HepG2 (cell line): ENCODE results near the gene HRC. TPM values are rescaled to one million over a fixed set of nuclear protein-coding genes. Genes with fewer than 3 reads are reported as not detected.

Experiments
- CBX1 ChIP-seq: IDR thresholded peaks from one replicate; pipeline ENCODE4 v1.6.1; 2016; ENCODE audit warnings: antibody characterized with exemption, low read depth
- KLF13 ChIP-seq: sonication (generic); formaldehyde crosslinking; IDR thresholded peaks from 2 replicates; pipeline ENCODE4 v1.4.0; 2020; ENCODE audit warnings: mild to moderate bottlenecking, missing genetic modification reagents
- KMT2B ChIP-seq: IDR thresholded peaks from 2 replicates; pipeline ENCODE4 v1.6.1; 2016; ENCODE audit warnings: missing genetic modification reagents, missing compliant biosample characterization
- NRL ChIP-seq: sonication (generic); formaldehyde crosslinking; IDR thresholded peaks from 2 replicates; pipeline ENCODE4 v1.5.0; 2020; ENCODE audit warnings: missing genetic modification reagents, mild to moderate bottlenecking, moderate library complexity, borderline replicate concordance
- ZBTB20 ChIP-seq: sonication (generic); formaldehyde crosslinking; IDR thresholded peaks from 2 replicates; pipeline ENCODE4 v1.8.1; 2023; ENCODE audit warnings: missing genetic modification reagents, low read depth, mild to moderate bottlenecking, borderline replicate concordance
- ZNF138 ChIP-seq: sonication (generic); formaldehyde crosslinking; IDR thresholded peaks from 2 replicates; pipeline ENCODE4 v1.5.0; 2020; ENCODE audit warnings: mild to moderate bottlenecking, low read depth, missing genetic modification reagents
- ZNF264 ChIP-seq: sonication (generic); formaldehyde crosslinking; IDR thresholded peaks from 2 replicates; pipeline ENCODE4 v1.4.0; 2020; ENCODE audit warnings: missing genetic modification reagents
- ZNF34 ChIP-seq: sonication (generic); formaldehyde crosslinking; IDR thresholded peaks from 2 replicates; pipeline ENCODE4 v1.4.0; 2020; ENCODE audit warnings: mild to moderate bottlenecking, missing genetic modification reagents, borderline replicate concordance
- ZNF564 ChIP-seq: sonication (generic); formaldehyde crosslinking; IDR thresholded peaks from 2 replicates; pipeline ENCODE4 v1.8.1; 2023; ENCODE audit warnings: mild to moderate bottlenecking, missing genetic modification reagents
- ZNF746 ChIP-seq: sonication (generic); formaldehyde crosslinking; IDR thresholded peaks from 2 replicates; pipeline ENCODE4 v1.8.0; 2022; ENCODE audit warnings: mild to moderate bottlenecking, missing genetic modification reagents
- ZNF782 ChIP-seq: sonication (generic); formaldehyde crosslinking; IDR thresholded peaks from 2 replicates; pipeline ENCODE4 v1.4.0; 2020; ENCODE audit warnings: missing genetic modification reagents, mild to moderate bottlenecking, borderline replicate concordance
- polyA plus RNA-seq, 8 experiments: library from polyadenylated mRNA; depleted of rRNA in 3 of 8; stranded (reverse) in 7 of 8; unstranded in 1 of 8; fragments of >200 nt; fragmentation: Illumina TruSeq in 4 of 8; extraction: Trizol in 4 of 8; gene quantifications; 2 replicates each; pipeline versions ENCODE4 v1.2.1 to v1.2.3, GENCODE V29; 2011 to 2016; ENCODE audit warnings: low read depth in 4 of 8, missing spikeins in 1 of 8, mixed read lengths in 1 of 8; ENCODE audit not compliant: insufficient read depth in 1 of 8
- total RNA-seq, 5 experiments: library from RNA; depleted of rRNA; stranded (reverse); fragments of >200 nt; fragmentation: Illumina TruSeq; extraction: Trizol; gene quantifications; 2 replicates each; pipeline ENCODE4 v1.2.3, GENCODE V29; 2016; ENCODE audit warnings: low read depth in 1 of 5
- TF ChIP-seq, protein P1 (sequence below): sonication (generic); formaldehyde crosslinking; IDR thresholded peaks from 2 replicates; pipeline ENCODE4 v1.8.0; 2022; ENCODE audit warnings: mild to moderate bottlenecking, missing genetic modification reagents; ENCODE audit not compliant: insufficient replicate concordance
- TF ChIP-seq, protein P2 (sequence below): sonication (generic); formaldehyde crosslinking; IDR thresholded peaks from 2 replicates; pipeline ENCODE4 v1.4.0; 2020; ENCODE audit warnings: missing genetic modification reagents
- TF ChIP-seq, protein P3 (sequence below): IDR thresholded peaks from 2 replicates; pipeline ENCODE4 v1.6.1; 2016; ENCODE audit warnings: mild to moderate bottlenecking, missing biosample characterization, missing genetic modification reagents
- TF ChIP-seq, protein P4 (sequence below): sonication (generic); formaldehyde crosslinking; conservative IDR thresholded peaks from 2 replicates; pipeline ENCODE4 v1.8.0; 2022; ENCODE audit warnings: missing genetic modification reagents
- TF ChIP-seq, protein P5 (sequence below): sonication (generic); formaldehyde crosslinking; IDR thresholded peaks from 2 replicates; pipeline ENCODE4 v1.5.0; 2020; ENCODE audit warnings: missing genetic modification reagents, mild to moderate bottlenecking, borderline replicate concordance
- TF ChIP-seq, protein P6 (sequence below): IDR thresholded peaks from 2 replicates; pipeline ENCODE4 v1.6.1; 2016; ENCODE audit warnings: low read depth, control low read depth
- TF ChIP-seq, protein P7 (sequence below): sonication (generic); formaldehyde crosslinking; IDR thresholded peaks from 2 replicates; pipeline ENCODE4 v1.5.1; 2020; ENCODE audit warnings: missing genetic modification reagents, mild to moderate bottlenecking, borderline replicate concordance

The HRC gene
- total and polyA plus RNA-seq, 2 of the 13 experiments (the other 11 are each of a cell fraction or from before 2014, with no cell fraction given): 3.6 to 15.4 TPM

DNA sequence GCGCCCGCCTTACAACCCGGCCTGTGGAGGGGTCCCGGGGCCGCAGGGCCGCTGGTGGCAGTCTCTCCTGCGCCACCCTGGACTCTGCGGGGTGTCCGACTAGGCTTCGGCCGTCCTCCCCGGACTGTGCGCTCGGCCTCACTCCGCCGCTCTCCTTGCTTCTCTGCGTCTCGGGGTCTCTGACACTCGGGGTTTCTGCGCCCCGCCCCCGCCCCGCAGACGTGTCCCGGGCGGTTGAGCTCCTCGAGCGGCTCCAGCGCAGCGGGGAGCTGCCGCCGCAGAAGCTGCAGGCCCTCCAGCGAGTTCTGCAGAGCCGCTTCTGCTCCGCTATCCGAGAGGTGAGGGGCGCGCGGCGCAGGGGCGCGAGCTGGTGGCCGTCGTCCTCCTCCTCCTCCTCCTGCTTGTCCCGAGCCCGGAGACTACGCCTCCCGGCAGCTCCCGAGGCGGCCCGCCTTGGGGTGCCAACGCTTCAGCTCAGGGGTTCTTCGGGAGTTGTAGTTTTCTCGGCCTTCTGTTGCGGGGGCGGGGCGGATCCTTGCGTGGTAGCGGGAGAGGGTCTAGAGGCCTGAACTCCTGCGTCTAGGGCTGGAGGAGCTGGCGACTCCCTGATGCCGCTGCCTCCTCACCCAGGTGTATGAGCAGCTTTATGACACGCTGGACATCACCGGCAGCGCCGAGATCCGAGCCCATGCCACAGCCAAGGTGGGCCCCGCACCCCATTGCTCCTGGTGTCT is 40.4 kb downstream of the HRC start (continued):
- TF ChIP-seq, protein P1, sequence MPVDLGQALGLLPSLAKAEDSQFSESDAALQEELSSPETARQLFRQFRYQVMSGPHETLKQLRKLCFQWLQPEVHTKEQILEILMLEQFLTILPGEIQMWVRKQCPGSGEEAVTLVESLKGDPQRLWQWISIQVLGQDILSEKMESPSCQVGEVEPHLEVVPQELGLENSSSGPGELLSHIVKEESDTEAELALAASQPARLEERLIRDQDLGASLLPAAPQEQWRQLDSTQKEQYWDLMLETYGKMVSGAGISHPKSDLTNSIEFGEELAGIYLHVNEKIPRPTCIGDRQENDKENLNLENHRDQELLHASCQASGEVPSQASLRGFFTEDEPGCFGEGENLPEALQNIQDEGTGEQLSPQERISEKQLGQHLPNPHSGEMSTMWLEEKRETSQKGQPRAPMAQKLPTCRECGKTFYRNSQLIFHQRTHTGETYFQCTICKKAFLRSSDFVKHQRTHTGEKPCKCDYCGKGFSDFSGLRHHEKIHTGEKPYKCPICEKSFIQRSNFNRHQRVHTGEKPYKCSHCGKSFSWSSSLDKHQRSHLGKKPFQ (CRISPR knock-in tag): no peak
- TF ChIP-seq ZNF564 (no peak), ZBTB20 (0 out of 2 replicates have a peak, but pooled peaks have one; percentile 41), NRL (CRISPR knock-in tag) (no peak; the same call in 1 of the 2 replicates), ZNF138 (CRISPR knock-in tag) (no peak), KLF13 (CRISPR knock-in tag) (no peak), ZNF34 (0 out of 2 replicates have a peak, but pooled peaks have one; percentile 34), ZNF264 (CRISPR knock-in tag) (no peak), ZNF782 (CRISPR knock-in tag) (no peak), CBX1 (no peak), ZNF746 (CRISPR knock-in tag) (no peak), KMT2B (CRISPR knock-in tag) (peak; percentile 36; the same call in 1 of the 2 replicates)
- TF ChIP-seq, protein P2, sequence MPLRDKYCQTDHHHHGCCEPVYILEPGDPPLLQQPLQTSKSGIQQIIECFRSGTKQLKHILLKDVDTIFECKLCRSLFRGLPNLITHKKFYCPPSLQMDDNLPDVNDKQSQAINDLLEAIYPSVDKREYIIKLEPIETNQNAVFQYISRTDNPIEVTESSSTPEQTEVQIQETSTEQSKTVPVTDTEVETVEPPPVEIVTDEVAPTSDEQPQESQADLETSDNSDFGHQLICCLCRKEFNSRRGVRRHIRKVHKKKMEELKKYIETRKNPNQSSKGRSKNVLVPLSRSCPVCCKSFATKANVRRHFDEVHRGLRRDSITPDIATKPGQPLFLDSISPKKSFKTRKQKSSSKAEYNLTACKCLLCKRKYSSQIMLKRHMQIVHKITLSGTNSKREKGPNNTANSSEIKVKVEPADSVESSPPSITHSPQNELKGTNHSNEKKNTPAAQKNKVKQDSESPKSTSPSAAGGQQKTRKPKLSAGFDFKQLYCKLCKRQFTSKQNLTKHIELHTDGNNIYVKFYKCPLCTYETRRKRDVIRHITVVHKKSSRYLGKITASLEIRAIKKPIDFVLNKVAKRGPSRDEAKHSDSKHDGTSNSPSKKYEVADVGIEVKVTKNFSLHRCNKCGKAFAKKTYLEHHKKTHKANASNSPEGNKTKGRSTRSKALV (CRISPR knock-in tag): peak; percentile 90; the same call in 1 of the 2 replicates
- TF ChIP-seq, protein P3, sequence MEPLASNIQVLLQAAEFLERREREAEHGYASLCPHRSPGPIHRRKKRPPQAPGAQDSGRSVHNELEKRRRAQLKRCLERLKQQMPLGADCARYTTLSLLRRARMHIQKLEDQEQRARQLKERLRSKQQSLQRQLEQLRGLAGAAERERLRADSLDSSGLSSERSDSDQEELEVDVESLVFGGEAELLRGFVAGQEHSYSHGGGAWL (CRISPR knock-in tag): no peak
- TF ChIP-seq, protein P4, sequence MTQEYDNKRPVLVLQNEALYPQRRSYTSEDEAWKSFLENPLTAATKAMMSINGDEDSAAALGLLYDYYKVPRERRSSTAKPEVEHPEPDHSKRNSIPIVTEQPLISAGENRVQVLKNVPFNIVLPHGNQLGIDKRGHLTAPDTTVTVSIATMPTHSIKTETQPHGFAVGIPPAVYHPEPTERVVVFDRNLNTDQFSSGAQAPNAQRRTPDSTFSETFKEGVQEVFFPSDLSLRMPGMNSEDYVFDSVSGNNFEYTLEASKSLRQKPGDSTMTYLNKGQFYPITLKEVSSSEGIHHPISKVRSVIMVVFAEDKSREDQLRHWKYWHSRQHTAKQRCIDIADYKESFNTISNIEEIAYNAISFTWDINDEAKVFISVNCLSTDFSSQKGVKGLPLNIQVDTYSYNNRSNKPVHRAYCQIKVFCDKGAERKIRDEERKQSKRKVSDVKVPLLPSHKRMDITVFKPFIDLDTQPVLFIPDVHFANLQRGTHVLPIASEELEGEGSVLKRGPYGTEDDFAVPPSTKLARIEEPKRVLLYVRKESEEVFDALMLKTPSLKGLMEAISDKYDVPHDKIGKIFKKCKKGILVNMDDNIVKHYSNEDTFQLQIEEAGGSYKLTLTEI (CRISPR knock-in tag): no peak
- TF ChIP-seq, protein P5, sequence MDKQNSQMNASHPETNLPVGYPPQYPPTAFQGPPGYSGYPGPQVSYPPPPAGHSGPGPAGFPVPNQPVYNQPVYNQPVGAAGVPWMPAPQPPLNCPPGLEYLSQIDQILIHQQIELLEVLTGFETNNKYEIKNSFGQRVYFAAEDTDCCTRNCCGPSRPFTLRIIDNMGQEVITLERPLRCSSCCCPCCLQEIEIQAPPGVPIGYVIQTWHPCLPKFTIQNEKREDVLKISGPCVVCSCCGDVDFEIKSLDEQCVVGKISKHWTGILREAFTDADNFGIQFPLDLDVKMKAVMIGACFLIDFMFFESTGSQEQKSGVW (CRISPR knock-in tag): no peak
- TF ChIP-seq, protein P6, sequence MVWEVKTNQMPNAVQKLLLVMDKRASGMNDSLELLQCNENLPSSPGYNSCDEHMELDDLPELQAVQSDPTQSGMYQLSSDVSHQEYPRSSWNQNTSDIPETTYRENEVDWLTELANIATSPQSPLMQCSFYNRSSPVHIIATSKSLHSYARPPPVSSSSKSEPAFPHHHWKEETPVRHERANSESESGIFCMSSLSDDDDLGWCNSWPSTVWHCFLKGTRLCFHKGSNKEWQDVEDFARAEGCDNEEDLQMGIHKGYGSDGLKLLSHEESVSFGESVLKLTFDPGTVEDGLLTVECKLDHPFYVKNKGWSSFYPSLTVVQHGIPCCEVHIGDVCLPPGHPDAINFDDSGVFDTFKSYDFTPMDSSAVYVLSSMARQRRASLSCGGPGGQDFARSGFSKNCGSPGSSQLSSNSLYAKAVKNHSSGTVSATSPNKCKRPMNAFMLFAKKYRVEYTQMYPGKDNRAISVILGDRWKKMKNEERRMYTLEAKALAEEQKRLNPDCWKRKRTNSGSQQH (CRISPR knock-in tag): no peak
- TF ChIP-seq, protein P7, sequence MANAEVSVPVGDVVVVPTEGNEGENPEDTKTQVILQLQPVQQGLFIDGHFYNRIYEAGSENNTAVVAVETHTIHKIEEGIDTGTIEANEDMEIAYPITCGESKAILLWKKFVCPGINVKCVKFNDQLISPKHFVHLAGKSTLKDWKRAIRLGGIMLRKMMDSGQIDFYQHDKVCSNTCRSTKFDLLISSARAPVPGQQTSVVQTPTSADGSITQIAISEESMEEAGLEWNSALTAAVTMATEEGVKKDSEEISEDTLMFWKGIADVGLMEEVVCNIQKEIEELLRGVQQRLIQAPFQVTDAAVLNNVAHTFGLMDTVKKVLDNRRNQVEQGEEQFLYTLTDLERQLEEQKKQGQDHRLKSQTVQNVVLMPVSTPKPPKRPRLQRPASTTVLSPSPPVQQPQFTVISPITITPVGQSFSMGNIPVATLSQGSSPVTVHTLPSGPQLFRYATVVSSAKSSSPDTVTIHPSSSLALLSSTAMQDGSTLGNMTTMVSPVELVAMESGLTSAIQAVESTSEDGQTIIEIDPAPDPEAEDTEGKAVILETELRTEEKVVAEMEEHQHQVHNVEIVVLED: peak; percentile 68
